Sigmoid colon (tissue), 7 donors: Measurements from ENCODE around the gene RAB4B. TPM values are rescaled to one million over a fixed set of nuclear protein-coding genes. Genes with fewer than 3 reads are reported as not detected.

ENCODE experiments used
- DNase-seq: peaks from one replicate; pipeline ENCODE4 v3.0.0-alpha.2; 2019
- H3K27ac ChIP-seq, 4 donors: fragments of 200-600 bp; sonication (generic); one replicate each; pipeline ENCODE4 v1.5.1; 2016 to 2019; ENCODE audit warnings: mild to moderate bottlenecking in 1 of 4
- H3K27me3 ChIP-seq, 3 donors: fragments of 200-600 bp; sonication (generic); one replicate each; pipeline ENCODE4 v1.5.1; 2019; ENCODE audit warnings: mild to moderate bottlenecking in 1 of 3
- H3K36me3 ChIP-seq, 4 donors: fragments of 200-600 bp; sonication (generic); one replicate each; pipeline ENCODE4 v1.5.1; 2016 to 2019
- H3K4me1 ChIP-seq, 4 donors: fragments of 200-600 bp; sonication (generic); one replicate each; pipeline ENCODE4 v1.5.1; 2017 to 2019
- H3K4me3 ChIP-seq, 4 donors: fragments of 200-600 bp; sonication (generic); one replicate each; pipeline ENCODE4 v1.5.1; 2017 to 2019; ENCODE audit warnings: mild to moderate bottlenecking in 2 of 4, moderate library complexity in 1 of 4
- H3K9me3 ChIP-seq, 4 donors: fragments of 200-600 bp in 3 of 4; sonication (generic) in 3 of 4; one replicate each; pipeline versions ENCODE4 v1.5.1 to v1.6.1; 2013 to 2019
- EP300 ChIP-seq, 4 donors: sonication (generic); formaldehyde crosslinking; IDR thresholded peaks; one replicate each; pipeline ENCODE4 v1.6.1; 2017; ENCODE audit warnings: antibody characterized with exemption in 4 of 4
- POLR2A ChIP-seq, 2 donors: fragments of 450-650 bp; IDR thresholded peaks; one replicate each; pipeline ENCODE4 v1.6.1; 2016; ENCODE audit warnings: antibody characterized with exemption in 2 of 2, mild to moderate bottlenecking in 2 of 2, moderate library complexity in 2 of 2
- POLR2AphosphoS5 ChIP-seq, 4 donors: sonication (generic); formaldehyde crosslinking; IDR thresholded peaks; one replicate each; pipeline ENCODE4 v1.6.1; 2017; ENCODE audit warnings: antibody characterized with exemption in 4 of 4
- WGBS, 2 donors: extraction: QIAGEN DNeasy Blood & Tissue Kit; methylation state at CpG; one replicate each; pipeline ENCODE4 v1.1.7; 2013; 5-methylcytosine and 5-hydroxymethylcytosine counted together
- intact Hi-C: fragments of 100-400 bp; cut with DNase I; formaldehyde crosslinking; loops from one replicate; pipeline ENCODE4 v1.15.1; 2023
- polyA plus RNA-seq, 3 donors: library from polyadenylated mRNA; stranded (reverse); fragments of 200-250 nt; gene quantifications; one replicate each; pipeline ENCODE4 v1.2.3, GENCODE V29; 2013
- total RNA-seq, 4 donors: library from RNA; depleted of rRNA; stranded (reverse); fragments of >200 nt; gene quantifications; one replicate each; pipeline ENCODE4 v1.1.0, GENCODE V29; 2016
- TF ChIP-seq, protein P1 (sequence below), 4 experiments: fragments of 450-650 bp in 3 of 4; fragments of 200-600 bp in 1 of 4; IDR thresholded peaks; one replicate each; pipeline ENCODE4 v1.5.1; 2016 to 2019; ENCODE audit warnings: antibody characterized with exemption in 4 of 4, mild to moderate bottlenecking in 3 of 4, moderate library complexity in 2 of 4
- donor health status: healthy with polysubstance abuse.
- donor health status: Bipolar disorder and iron deficiency.
- donor health status: healthy.

Gene RAB4B
- total and polyA plus RNA-seq, 7 donors, result 15.6 to 76.5 (median 21.3) TPM

DNA sequence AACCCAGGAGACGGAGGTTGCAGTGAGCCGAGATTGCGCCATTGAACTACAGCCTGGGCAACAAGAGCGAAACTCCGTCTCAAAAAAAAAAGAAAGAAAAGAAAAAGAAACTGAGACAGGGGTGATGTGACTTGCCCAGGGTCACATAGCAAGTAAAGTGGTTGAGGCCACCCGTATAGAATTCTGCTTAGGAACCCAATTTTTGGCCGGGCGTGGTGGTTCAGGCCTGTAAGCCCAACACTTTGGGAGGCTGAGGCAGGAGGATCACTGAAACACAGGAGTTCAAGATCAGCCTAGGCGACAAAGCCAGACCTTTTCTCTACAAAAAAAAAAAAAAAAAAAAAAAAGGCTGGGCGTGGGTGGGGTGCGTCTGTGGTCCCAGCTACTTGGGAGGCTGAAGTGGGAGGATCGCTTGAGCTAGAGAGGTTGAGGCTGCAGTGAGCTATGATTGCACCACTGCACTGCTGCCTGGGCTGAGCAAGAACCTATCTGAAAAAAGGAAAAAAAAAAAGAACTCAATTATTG, 25.7 kb upstream of the RAB4B start:
- H3K4me1 ChIP-seq, result peaks cover 0 to 74% (median 56%) of the 10 kb centered on the region in 4 donors
- peaks cover 0 to 9% (median 3%) of the 10 kb centered on the region in 4 donors for H3K36me3 ChIP-seq
- no peaks in the 10 kb centered on the region for H3K9me3 ChIP-seq
- peak overlapping the region; percentile 64 to 73 (median 71) for H3K4me3 ChIP-seq
- peak overlapping the region in 3 of 4 donors; percentile 86 to 96 (median 95) for H3K27ac ChIP-seq
- 18 to 57% methylated on average over 12 of the region's 12 CpGs for WGBS, 2 donors
- no peak for DNase-seq
- intact Hi-C loops, result no loop called here
- TF ChIP-seq, protein P1, sequence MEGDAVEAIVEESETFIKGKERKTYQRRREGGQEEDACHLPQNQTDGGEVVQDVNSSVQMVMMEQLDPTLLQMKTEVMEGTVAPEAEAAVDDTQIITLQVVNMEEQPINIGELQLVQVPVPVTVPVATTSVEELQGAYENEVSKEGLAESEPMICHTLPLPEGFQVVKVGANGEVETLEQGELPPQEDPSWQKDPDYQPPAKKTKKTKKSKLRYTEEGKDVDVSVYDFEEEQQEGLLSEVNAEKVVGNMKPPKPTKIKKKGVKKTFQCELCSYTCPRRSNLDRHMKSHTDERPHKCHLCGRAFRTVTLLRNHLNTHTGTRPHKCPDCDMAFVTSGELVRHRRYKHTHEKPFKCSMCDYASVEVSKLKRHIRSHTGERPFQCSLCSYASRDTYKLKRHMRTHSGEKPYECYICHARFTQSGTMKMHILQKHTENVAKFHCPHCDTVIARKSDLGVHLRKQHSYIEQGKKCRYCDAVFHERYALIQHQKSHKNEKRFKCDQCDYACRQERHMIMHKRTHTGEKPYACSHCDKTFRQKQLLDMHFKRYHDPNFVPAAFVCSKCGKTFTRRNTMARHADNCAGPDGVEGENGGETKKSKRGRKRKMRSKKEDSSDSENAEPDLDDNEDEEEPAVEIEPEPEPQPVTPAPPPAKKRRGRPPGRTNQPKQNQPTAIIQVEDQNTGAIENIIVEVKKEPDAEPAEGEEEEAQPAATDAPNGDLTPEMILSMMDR (IDR thresholded peaks at IDR 0.05), result no peak
- no peak for TF ChIP-seq POLR2A (IDR thresholded peaks at IDR 0.05)
- no peak for TF ChIP-seq POLR2AphosphoS5 (IDR thresholded peaks at IDR 0.05)
- no peak for TF ChIP-seq EP300 (IDR thresholded peaks at IDR 0.05)
- no peaks in the 10 kb centered on the region for H3K27me3 ChIP-seq

DNA sequence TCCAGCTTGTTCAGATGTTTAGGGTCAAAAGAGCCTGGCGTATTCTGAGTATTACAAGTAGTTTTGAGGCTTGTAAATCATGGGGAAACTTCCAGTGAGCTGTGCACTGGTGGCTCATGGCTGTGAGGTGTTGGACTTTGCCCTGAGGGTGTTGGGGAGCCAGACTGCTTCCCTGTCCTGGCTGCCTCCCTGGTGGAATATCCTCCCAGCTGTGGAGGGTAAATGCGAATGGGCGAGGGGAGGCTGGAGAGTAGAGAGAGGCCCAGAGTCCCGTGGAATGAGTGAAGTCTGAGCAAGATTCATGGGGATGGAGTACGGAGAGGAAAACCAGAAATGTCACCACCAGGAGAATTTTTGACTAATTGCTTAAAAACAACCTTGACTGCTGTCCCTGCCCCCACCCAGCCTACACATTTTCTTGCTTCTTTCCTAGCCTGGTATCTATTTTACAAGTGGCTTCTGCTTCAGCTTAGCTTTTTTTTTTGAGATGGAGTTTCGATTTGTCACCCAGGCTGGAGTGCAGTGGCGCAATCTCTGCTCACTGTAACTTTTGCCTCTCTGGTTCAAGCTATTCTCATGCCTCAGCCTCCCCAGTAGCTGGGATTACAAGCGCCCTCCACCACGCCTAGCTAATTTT, 23.3 kb upstream of the RAB4B start:
- no peaks in the 10 kb centered on the region for H3K27me3 ChIP-seq
- intact Hi-C loops, result loop anchor here (2.0 kb wide), 1 partner anchor 20 kb away; the partner anchor contains the start of gene MIA
- H3K36me3 ChIP-seq, result peaks cover 14 to 34% (median 24%) of the 10 kb centered on the region in 4 donors
- TF ChIP-seq POLR2AphosphoS5 (IDR thresholded peaks at IDR 0.05), result no peak
- TF ChIP-seq EP300 (IDR thresholded peaks at IDR 0.05), result no peak
- TF ChIP-seq POLR2A (IDR thresholded peaks at IDR 0.05), result no peak
- TF ChIP-seq, protein P1 (IDR thresholded peaks at IDR 0.05), result no peak
- WGBS, 2 donors, result 33 to 53% methylated on average over 9 of the region's 9 CpGs
- H3K4me1 ChIP-seq, result peaks cover 0 to 56% (median 47%) of the 10 kb centered on the region in 4 donors
- peak overlapping the region; percentile 5 to 35 (median 16) for H3K27ac ChIP-seq
- no peaks in the 10 kb centered on the region for H3K9me3 ChIP-seq
- no peak overlapping the region for H3K4me3 ChIP-seq
- no peak for DNase-seq

- H3K36me3 ChIP-seq, result peaks cover 19 to 39% (median 29%) of the 10 kb centered on the region in 4 donors
- H3K4me1 ChIP-seq, result peaks cover 0 to 52% (median 44%) of the 10 kb centered on the region in 4 donors
- TF ChIP-seq EP300 (IDR thresholded peaks at IDR 0.05) (no peak), POLR2AphosphoS5 (IDR thresholded peaks at IDR 0.05) (no peak), POLR2A (IDR thresholded peaks at IDR 0.05) (no peak)
- TF ChIP-seq, protein P1 (IDR thresholded peaks at IDR 0.05), result no peak
- no peak for DNase-seq
- H3K9me3 ChIP-seq, result no peaks in the 10 kb centered on the region
- intact Hi-C loops, result loop anchor here (2.0 kb wide), 1 partner anchor 20 kb away; the partner anchor contains the start of gene MIA
- no peak overlapping the region for H3K27ac ChIP-seq
- 78% methylated on average over 3 of the region's 3 CpGs for WGBS, 2 donors
- H3K27me3 ChIP-seq, result no peaks in the 10 kb centered on the region
- H3K4me3 ChIP-seq, result no peak overlapping the region
Measured at GRCh38 chr19:40755248-40755624, 22.8 kb upstream of the RAB4B start.

- intact Hi-C loops, result loop anchor here (2.0 kb wide), 1 partner anchor 19 kb away; the partner anchor contains the start of gene MIA
- 95 to 96% methylated on average over 8 of the region's 8 CpGs for WGBS, 2 donors
- no peak overlapping the region for H3K27ac ChIP-seq
- H3K36me3 ChIP-seq, result peaks cover 21 to 44% (median 34%) of the 10 kb centered on the region in 4 donors
- H3K4me1 ChIP-seq, result peaks cover 0 to 52% (median 44%) of the 10 kb centered on the region in 4 donors
- no peaks in the 10 kb centered on the region for H3K27me3 ChIP-seq
- no peaks in the 10 kb centered on the region for H3K9me3 ChIP-seq
- H3K4me3 ChIP-seq, result no peak overlapping the region
- DNase-seq, result no peak
- TF ChIP-seq, protein P1 (IDR thresholded peaks at IDR 0.05), result no peak
- TF ChIP-seq POLR2AphosphoS5 (IDR thresholded peaks at IDR 0.05) (no peak), POLR2A (IDR thresholded peaks at IDR 0.05) (no peak), EP300 (IDR thresholded peaks at IDR 0.05) (no peak)
Measured at GRCh38 chr19:40755791-40756190, 22.3 kb upstream of the RAB4B start.
